ENCODE data around the gene APOL4. TPM values are rescaled to one million over a fixed set of nuclear protein-coding genes. Genes with fewer than 3 reads are reported as not detected.
A peak's percentile ranks its signal among the peaks of the same experiment; 100 is the strongest.
"Not testable (repeated sequence)": the region's sequence is repeated elsewhere in the genome, so short reads cannot be mapped to it uniquely, and the experiment has no call there.

The APOL4 gene
- 10 to 100 TPM in 1 of 4 donors, 1 to 10 TPM in 3; 6.4 to 10.4 (median 8.6) TPM for polyA plus RNA-seq (ENCODE audit: insufficient read length in 4 of 4)

- no peak for DNase-seq (ENCODE audit: low read depth in 4 of 4, low spot score in 2 of 4)
Measured at GRCh38 chr22:36201630-36202319, at the start of gene APOL4. Gene APOL4, minus strand, starts transcription at chr22:36201809. Its CDS starts 75 bp downstream, at chr22:36201734.

- DNase-seq (ENCODE audit: low read depth in 4 of 4, low spot score in 2 of 4): not testable (repeated sequence)
Measured at GRCh38 chr22:36250292-36250960, 48.8 kb upstream of the APOL4 start.

- DNase-seq (ENCODE audit: low read depth in 4 of 4, low spot score in 2 of 4): no peak
Measured at GRCh38 chr22:36249160-36249559, 47.6 kb upstream of the APOL4 start.

- no peak for DNase-seq (ENCODE audit: low read depth in 4 of 4, low spot score in 2 of 4)
Measured at GRCh38 chr22:36247955-36248354, 46.3 kb upstream of the APOL4 start.

GRCh38 chr22:36246718-36247117 is 45.1 kb upstream of the APOL4 start:
- no peak for DNase-seq (ENCODE audit: low read depth in 4 of 4, low spot score in 2 of 4)

- DNase-seq (ENCODE audit: low read depth in 4 of 4, low spot score in 2 of 4): no peak
Measured at GRCh38 chr22:36245805-36246356, 44.3 kb upstream of the APOL4 start.

- DNase-seq (ENCODE audit: low read depth in 4 of 4, low spot score in 2 of 4): no peak
Measured at GRCh38 chr22:36244522-36245391, 43.1 kb upstream of the APOL4 start.

- DNase-seq (ENCODE audit: low read depth in 4 of 4, low spot score in 2 of 4): no peak
Measured at GRCh38 chr22:36243986-36244385, 42.4 kb upstream of the APOL4 start.

GRCh38 chr22:36239401-36240171 is 38.0 kb upstream of the APOL4 start, which contains the start of gene APOL2:
Gene APOL2, minus strand, starts transcription at chr22:36239527. Its CDS starts 6,365 bp downstream, at chr22:36233162.
- peak; percentile 66 to 88 (median 76) for DNase-seq (ENCODE audit: low read depth in 4 of 4, low spot score in 2 of 4)

- no peak for DNase-seq (ENCODE audit: low read depth in 4 of 4, low spot score in 2 of 4)
Measured at GRCh38 chr22:36239150-36239400, 37.5 kb upstream of the APOL4 start.

- no peak for DNase-seq (ENCODE audit: low read depth in 4 of 4, low spot score in 2 of 4)
Measured at GRCh38 chr22:36238373-36239149, 37.0 kb upstream of the APOL4 start.

- no peak for DNase-seq (ENCODE audit: low read depth in 4 of 4, low spot score in 2 of 4)
Measured at GRCh38 chr22:36237462-36238372, 36.1 kb upstream of the APOL4 start.

GRCh38 chr22:36236388-36237319 is 35.0 kb upstream of the APOL4 start:
- no peak for DNase-seq (ENCODE audit: low read depth in 4 of 4, low spot score in 2 of 4)

GRCh38 chr22:36235585-36235984 is 34.0 kb upstream of the APOL4 start:
- DNase-seq (ENCODE audit: low read depth in 4 of 4, low spot score in 2 of 4): no peak

GRCh38 chr22:36234919-36235318 is 33.3 kb upstream of the APOL4 start:
- DNase-seq (ENCODE audit: low read depth in 4 of 4, low spot score in 2 of 4): no peak

- no peak for DNase-seq (ENCODE audit: low read depth in 4 of 4, low spot score in 2 of 4)
Measured at GRCh38 chr22:36234213-36234612, 32.6 kb upstream of the APOL4 start.

GRCh38 chr22:36233796-36234195 is 32.2 kb upstream of the APOL4 start:
- DNase-seq (ENCODE audit: low read depth in 4 of 4, low spot score in 2 of 4): no peak
